Hepatocyte (in vitro differentiated cells): Measurements from ENCODE around the gene BMP7. TPM values are rescaled to one million over a fixed set of nuclear protein-coding genes. Genes with fewer than 3 reads are reported as not detected.

Experiments used
- DNase-seq: peaks from one replicate; pipeline ENCODE4 v3.0.0-alpha.2; 2016; ENCODE audit warnings: low spot score
- H2AFZ ChIP-seq: fragments of 200-600 bp; sonication (generic); 2 replicates; pipeline ENCODE4 v1.6.0; 2016; ENCODE audit warnings: antibody characterized with exemption, mild to moderate bottlenecking
- H3K27ac ChIP-seq: fragments of 200-600 bp; sonication (generic); 2 replicates; pipeline ENCODE4 v1.5.1; 2016; ENCODE audit warnings: mild to moderate bottlenecking
- H3K27me3 ChIP-seq: fragments of 200-600 bp; sonication (generic); 2 replicates; pipeline ENCODE4 v1.6.1; 2016
- H3K36me3 ChIP-seq: fragments of 200-600 bp; sonication (generic); replicated peaks from 2 replicates; pipeline ENCODE4 v1.5.1; 2016; ENCODE audit warnings: low read depth; ENCODE audit not compliant: insufficient read depth
- H3K4me1 ChIP-seq: fragments of 200-600 bp; sonication (generic); 2 replicates; pipeline ENCODE4 v1.5.1; 2016; ENCODE audit warnings: mild to moderate bottlenecking, moderate library complexity; ENCODE audit not compliant: insufficient read depth
- H3K4me2 ChIP-seq: fragments of 200-600 bp; sonication (generic); 2 replicates; pipeline ENCODE4 v1.6.0; 2016
- H3K4me3 ChIP-seq: fragments of 200-600 bp; sonication (generic); 2 replicates; pipeline ENCODE4 v1.5.1; 2016; ENCODE audit warnings: mild to moderate bottlenecking
- H3K79me2 ChIP-seq: fragments of 200-600 bp; sonication (generic); 2 replicates; pipeline ENCODE4 v1.6.0; 2017; ENCODE audit warnings: mild to moderate bottlenecking
- H3K9me2 ChIP-seq: fragments of 200-600 bp; sonication (generic); replicated peaks from 2 replicates; pipeline ENCODE4 v1.6.0; 2017; ENCODE audit warnings: mild to moderate bottlenecking; ENCODE audit not compliant: insufficient read depth
- H3K9me3 ChIP-seq: fragments of 200-600 bp; sonication (generic); 2 replicates; pipeline ENCODE4 v1.5.1; 2016; ENCODE audit warnings: low read depth, mild to moderate bottlenecking
- H4K20me1 ChIP-seq: fragments of 200-600 bp; sonication (generic); 2 replicates; pipeline ENCODE4 v1.6.0; 2016; ENCODE audit warnings: mild to moderate bottlenecking; ENCODE audit not compliant: insufficient read depth, poor library complexity, severe bottlenecking
- EZH2 ChIP-seq: fragments of 200-600 bp; sonication (generic); IDR thresholded peaks from 2 replicates; pipeline ENCODE4 v1.6.1; 2016; ENCODE audit warnings: antibody characterized with exemption, mild to moderate bottlenecking, borderline replicate concordance
- EZH2phosphoT487 ChIP-seq: fragments of 200-600 bp; sonication (generic); IDR thresholded peaks from one replicate; pipeline ENCODE4 v1.6.1; 2018; ENCODE audit warnings: antibody characterized with exemption, mild to moderate bottlenecking, low read depth, moderate library complexity; ENCODE audit not compliant: unreplicated experiment, severe bottlenecking
- WGBS: methylation state at CpG from one replicate; pipeline ENCODE4 v1.1.6; 2016; ENCODE audit warnings: low lambda C conversion rate; ENCODE audit errors: missing lambda C conversion rate; 5-methylcytosine and 5-hydroxymethylcytosine counted together
- polyA plus RNA-seq: library from polyadenylated mRNA; unstranded; fragments of >200 nt; fragmentation: Nextera tagmentation; extraction: Ambion mirVana; gene quantifications from 2 replicates; pipeline ENCODE4 v1.2.1, GENCODE V29; 2016
- total RNA-seq: library from RNA; depleted of rRNA; stranded (reverse); fragments of >200 nt; gene quantifications from 2 replicates; pipeline ENCODE4 v1.2.3, GENCODE V29; 2014
- TF ChIP-seq, protein P1 (sequence below): fragments of 200-600 bp; sonication (generic); IDR thresholded peaks from 2 replicates; pipeline ENCODE4 v1.5.1; 2016; ENCODE audit warnings: antibody characterized with exemption, mild to moderate bottlenecking; ENCODE audit not compliant: poor library complexity

Gene BMP7
- total and polyA plus RNA-seq, 2 experiments from 2014 or later: 9.1 to 14.8 TPM

DNA sequence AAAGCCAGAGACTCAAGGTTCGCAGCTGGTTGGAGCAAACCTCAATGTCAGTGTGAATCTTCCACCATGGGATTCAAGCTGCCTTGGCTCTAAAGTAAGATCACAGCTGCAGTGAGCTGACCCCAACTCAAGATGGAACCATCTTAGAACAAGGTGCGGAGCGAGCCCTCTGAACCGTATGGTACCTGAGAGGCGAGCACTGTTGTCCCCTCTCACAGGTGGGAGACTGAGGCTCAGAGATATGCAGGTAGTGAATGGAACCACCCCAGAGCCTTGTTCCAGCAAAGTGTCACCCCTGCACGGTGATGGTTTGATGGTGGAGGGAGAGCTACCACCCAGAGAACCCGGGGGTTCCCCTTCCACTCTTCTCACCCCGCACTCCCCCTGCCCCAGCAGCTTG, 52.5 kb downstream of the BMP7 start:
- H3K4me2 ChIP-seq: no peak overlapping the region
- H3K27ac ChIP-seq: no peak overlapping the region
- H3K79me2 ChIP-seq: no peaks in the 10 kb centered on the region
- H3K36me3 ChIP-seq: no peaks in the 10 kb centered on the region
- no peaks in the 10 kb centered on the region for H3K9me2 ChIP-seq
- no peaks in the 10 kb centered on the region for H4K20me1 ChIP-seq
- no peak overlapping the region for H3K4me3 ChIP-seq
- no peak overlapping the region for H2AFZ ChIP-seq
- 91% methylated on average over 8 of the region's 8 CpGs for WGBS
- H3K9me3 ChIP-seq: no peaks in the 10 kb centered on the region
- peaks cover 27% of the 10 kb centered on the region for H3K4me1 ChIP-seq
- TF ChIP-seq, protein P1, sequence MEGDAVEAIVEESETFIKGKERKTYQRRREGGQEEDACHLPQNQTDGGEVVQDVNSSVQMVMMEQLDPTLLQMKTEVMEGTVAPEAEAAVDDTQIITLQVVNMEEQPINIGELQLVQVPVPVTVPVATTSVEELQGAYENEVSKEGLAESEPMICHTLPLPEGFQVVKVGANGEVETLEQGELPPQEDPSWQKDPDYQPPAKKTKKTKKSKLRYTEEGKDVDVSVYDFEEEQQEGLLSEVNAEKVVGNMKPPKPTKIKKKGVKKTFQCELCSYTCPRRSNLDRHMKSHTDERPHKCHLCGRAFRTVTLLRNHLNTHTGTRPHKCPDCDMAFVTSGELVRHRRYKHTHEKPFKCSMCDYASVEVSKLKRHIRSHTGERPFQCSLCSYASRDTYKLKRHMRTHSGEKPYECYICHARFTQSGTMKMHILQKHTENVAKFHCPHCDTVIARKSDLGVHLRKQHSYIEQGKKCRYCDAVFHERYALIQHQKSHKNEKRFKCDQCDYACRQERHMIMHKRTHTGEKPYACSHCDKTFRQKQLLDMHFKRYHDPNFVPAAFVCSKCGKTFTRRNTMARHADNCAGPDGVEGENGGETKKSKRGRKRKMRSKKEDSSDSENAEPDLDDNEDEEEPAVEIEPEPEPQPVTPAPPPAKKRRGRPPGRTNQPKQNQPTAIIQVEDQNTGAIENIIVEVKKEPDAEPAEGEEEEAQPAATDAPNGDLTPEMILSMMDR: no peak
- no peak for TF ChIP-seq EZH2
- no peak for TF ChIP-seq EZH2phosphoT487
- DNase-seq: no peak
- no peaks in the 10 kb centered on the region for H3K27me3 ChIP-seq

GRCh38 chr20:57213291-57213690, 53.1 kb downstream of the BMP7 start:
- Histone ChIP-seq H3K27ac (no peak overlapping the region), H3K79me2 (no peaks in the 10 kb centered on the region), H3K4me1 (peaks cover 27% of the 10 kb centered on the region), H3K9me2 (no peaks in the 10 kb centered on the region), H3K4me3 (no peak overlapping the region), H3K4me2 (no peak overlapping the region), H3K9me3 (no peaks in the 10 kb centered on the region), H3K27me3 (no peaks in the 10 kb centered on the region), H4K20me1 (no peaks in the 10 kb centered on the region), H3K36me3 (no peaks in the 10 kb centered on the region), H2AFZ (no peak overlapping the region)
- TF ChIP-seq, protein P1: no peak
- no peak for TF ChIP-seq EZH2phosphoT487
- TF ChIP-seq EZH2: no peak
- 98% methylated on average over 6 of the region's 6 CpGs for WGBS
- no peak for DNase-seq

DNA sequence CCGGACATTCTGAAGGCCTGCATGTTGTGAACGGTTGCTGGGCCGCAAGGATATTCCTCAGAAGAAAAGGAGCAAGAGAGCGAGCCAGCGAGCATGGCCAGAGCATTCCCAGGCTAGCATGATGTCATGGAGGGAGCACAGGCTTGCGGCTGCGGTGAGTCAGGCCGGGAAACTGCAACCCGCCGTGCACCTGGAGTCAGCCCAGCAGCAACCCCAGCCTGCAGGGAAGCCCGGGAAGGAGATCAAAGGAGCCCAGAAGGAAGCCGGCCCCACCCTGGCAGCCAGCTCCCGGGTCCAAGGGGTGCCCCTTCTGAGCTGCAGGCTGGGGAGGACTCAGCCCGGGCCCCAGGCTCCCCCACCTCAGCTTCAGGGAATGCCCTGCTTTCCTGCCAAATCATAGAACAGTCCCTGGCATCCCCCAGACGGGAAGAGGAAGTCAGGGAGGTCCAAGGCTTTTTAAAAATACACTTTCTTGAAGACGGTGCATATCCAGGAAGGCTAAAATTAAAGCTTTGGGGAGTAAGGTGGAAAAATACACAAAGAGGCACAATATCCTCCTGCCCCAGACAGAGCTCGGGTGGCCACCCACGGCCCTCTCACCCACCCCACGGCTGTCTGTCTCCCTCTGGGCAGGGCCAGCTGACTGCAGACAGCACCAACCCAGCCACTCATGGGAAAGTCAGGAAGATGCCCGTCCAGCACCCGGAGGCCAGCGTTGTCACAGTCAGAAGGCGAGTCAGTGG, 53.7 kb downstream of the BMP7 start:
- Histone ChIP-seq H3K79me2 (no peaks in the 10 kb centered on the region), H3K9me3 (no peaks in the 10 kb centered on the region), H3K9me2 (no peaks in the 10 kb centered on the region), H3K27ac (peak overlapping the region; percentile 20), H3K36me3 (no peaks in the 10 kb centered on the region), H2AFZ (no peak overlapping the region), H4K20me1 (no peaks in the 10 kb centered on the region), H3K4me1 (peaks cover 27% of the 10 kb centered on the region), H3K27me3 (no peaks in the 10 kb centered on the region), H3K4me3 (no peak overlapping the region), H3K4me2 (peak overlapping the region; percentile 45)
- DNase-seq: peak; percentile 90
- 48% methylated on average over 23 of the region's 23 CpGs for whole genome bisulfite sequencing
- no peak for TF ChIP-seq EZH2
- TF ChIP-seq, protein P1: no peak
- no peak for TF ChIP-seq EZH2phosphoT487
